Type B pancreatic cell (in vitro differentiated cells): Measurements from ENCODE around the gene OARD1. TPM values are rescaled to one million over a fixed set of nuclear protein-coding genes. Genes with fewer than 3 reads are reported as not detected.

Source experiments
- DNase-seq: peaks from one replicate; pipeline ENCODE4 v3.0.0; 2021; ENCODE audit warnings: mixed read lengths; ENCODE audit not compliant: unreplicated experiment; ENCODE audit errors: extremely low spot score
- H3K27ac Mint-ChIP-seq: 2 replicates; pipeline ENCODE4 v1.8.0; 2021; ENCODE audit warnings: mild to moderate bottlenecking, mixed read lengths
- H3K27me3 Mint-ChIP-seq: 2 replicates; pipeline ENCODE4 v1.8.0; 2021; ENCODE audit warnings: mixed read lengths
- H3K36me3 Mint-ChIP-seq: 2 replicates; pipeline ENCODE4 v1.8.0; 2021; ENCODE audit warnings: mixed read lengths
- H3K4me1 Mint-ChIP-seq: one replicate; pipeline ENCODE4 v1.8.0; 2021; ENCODE audit warnings: mixed read lengths; ENCODE audit not compliant: unreplicated experiment
- H3K4me3 Mint-ChIP-seq: 2 replicates; pipeline ENCODE4 v1.8.0; 2021; ENCODE audit warnings: mild to moderate bottlenecking, mixed read lengths
- H3K9me3 Mint-ChIP-seq: 2 replicates; pipeline ENCODE4 v1.8.0; 2021; ENCODE audit warnings: mixed read lengths
- total RNA-seq: library from RNA; stranded (reverse); gene quantifications from 2 replicates; pipeline ENCODE4 v1.2.1, GENCODE V29; 2021; ENCODE audit warnings: low replicate concordance
- TF ChIP-seq, protein P1 (sequence below): fragments of 200-600 bp; sonication (generic); conservative IDR thresholded peaks from 2 replicates; pipeline ENCODE4 v1.5.0; 2021; ENCODE audit warnings: antibody characterized with exemption, mild to moderate bottlenecking

The OARD1 gene
- total RNA-seq, 1 donor from 2014 or later: 33.7 TPM

DNA sequence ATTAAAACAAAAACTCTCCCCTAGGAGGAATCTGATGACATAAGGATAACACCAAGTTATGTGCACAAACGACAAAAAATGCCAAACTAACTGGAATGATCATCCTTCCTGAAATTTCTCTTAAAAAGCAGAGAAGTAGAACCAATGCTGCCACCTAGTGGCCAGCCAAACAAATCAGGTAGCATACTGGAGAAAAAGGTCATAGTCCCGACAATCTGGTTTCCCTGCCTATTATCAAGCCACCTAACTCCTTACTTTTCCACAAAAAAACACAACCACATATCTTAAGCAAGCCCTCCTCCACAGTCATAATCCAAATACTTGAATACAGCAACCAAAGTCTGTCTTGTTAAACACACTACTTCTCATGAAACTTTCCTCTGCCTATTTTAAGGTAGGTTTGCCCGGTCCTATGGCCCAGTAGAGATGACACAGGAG, 5.3 kb downstream of the OARD1 start:
- Mint-ChIP-seq H3K4me3 (peak overlapping the region; percentile 11), H3K27ac (peak overlapping the region; percentile 61), H3K9me3 (no peaks in the 10 kb centered on the region), H3K36me3 (no peaks in the 10 kb centered on the region), H3K27me3 (no peaks in the 10 kb centered on the region), H3K4me1 (peaks cover 10% of the 10 kb centered on the region)
- TF ChIP-seq, protein P1, sequence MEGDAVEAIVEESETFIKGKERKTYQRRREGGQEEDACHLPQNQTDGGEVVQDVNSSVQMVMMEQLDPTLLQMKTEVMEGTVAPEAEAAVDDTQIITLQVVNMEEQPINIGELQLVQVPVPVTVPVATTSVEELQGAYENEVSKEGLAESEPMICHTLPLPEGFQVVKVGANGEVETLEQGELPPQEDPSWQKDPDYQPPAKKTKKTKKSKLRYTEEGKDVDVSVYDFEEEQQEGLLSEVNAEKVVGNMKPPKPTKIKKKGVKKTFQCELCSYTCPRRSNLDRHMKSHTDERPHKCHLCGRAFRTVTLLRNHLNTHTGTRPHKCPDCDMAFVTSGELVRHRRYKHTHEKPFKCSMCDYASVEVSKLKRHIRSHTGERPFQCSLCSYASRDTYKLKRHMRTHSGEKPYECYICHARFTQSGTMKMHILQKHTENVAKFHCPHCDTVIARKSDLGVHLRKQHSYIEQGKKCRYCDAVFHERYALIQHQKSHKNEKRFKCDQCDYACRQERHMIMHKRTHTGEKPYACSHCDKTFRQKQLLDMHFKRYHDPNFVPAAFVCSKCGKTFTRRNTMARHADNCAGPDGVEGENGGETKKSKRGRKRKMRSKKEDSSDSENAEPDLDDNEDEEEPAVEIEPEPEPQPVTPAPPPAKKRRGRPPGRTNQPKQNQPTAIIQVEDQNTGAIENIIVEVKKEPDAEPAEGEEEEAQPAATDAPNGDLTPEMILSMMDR: peak; percentile 92
- no peak for DNase-seq

DNA sequence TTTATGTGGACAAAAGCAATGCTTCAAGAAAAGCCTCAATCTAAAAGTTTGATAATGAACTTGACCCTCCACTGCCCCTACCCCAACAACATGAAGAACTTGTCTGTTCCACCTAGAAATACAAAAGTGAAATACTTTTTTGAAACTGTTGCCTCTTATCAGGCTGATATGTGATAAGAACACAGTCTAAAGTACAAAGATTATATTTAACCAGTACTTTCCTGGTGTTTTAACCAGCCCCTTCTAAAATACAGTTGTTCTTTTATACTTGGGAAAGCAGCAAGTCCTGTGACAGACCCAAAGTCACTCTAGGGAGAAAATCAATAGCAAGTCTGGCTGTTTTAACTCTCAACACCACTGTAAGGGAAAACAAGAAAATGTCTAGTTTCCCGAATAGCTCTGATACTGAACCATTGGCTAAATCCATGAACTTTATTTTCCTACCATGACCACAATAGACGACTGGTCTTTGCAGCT, 6.6 kb downstream of the OARD1 start:
- Mint-ChIP-seq H3K4me1 (peaks cover 8% of the 10 kb centered on the region), H3K9me3 (no peaks in the 10 kb centered on the region), H3K36me3 (no peaks in the 10 kb centered on the region), H3K27me3 (no peaks in the 10 kb centered on the region), H3K27ac (peak overlapping the region; percentile 75), H3K4me3 (no peak overlapping the region)
- TF ChIP-seq, protein P1: no peak
- DNase-seq: no peak

- H3K27me3 Mint-ChIP-seq: no peaks in the 10 kb centered on the region
- no peak for DNase-seq
- H3K9me3 Mint-ChIP-seq: no peaks in the 10 kb centered on the region
- no peaks in the 10 kb centered on the region for H3K36me3 Mint-ChIP-seq
- H3K27ac Mint-ChIP-seq: peak overlapping the region; percentile 72
- H3K4me1 Mint-ChIP-seq: peaks cover 6% of the 10 kb centered on the region
- TF ChIP-seq, protein P1: no peak
- peak overlapping the region; percentile 15 for H3K4me3 Mint-ChIP-seq
Observed at GRCh38 chr6:41064841-41065240, 7.3 kb downstream of the OARD1 start.

- TF ChIP-seq, protein P1: no peak
- H3K27ac Mint-ChIP-seq: peak overlapping the region; percentile 72
- H3K36me3 Mint-ChIP-seq: no peaks in the 10 kb centered on the region
- no peak overlapping the region for H3K4me3 Mint-ChIP-seq
- peaks cover 6% of the 10 kb centered on the region for H3K4me1 Mint-ChIP-seq
- no peaks in the 10 kb centered on the region for H3K27me3 Mint-ChIP-seq
- DNase-seq: no peak
- no peaks in the 10 kb centered on the region for H3K9me3 Mint-ChIP-seq
Observed at GRCh38 chr6:41063884-41064285, 8.3 kb downstream of the OARD1 start.

DNA sequence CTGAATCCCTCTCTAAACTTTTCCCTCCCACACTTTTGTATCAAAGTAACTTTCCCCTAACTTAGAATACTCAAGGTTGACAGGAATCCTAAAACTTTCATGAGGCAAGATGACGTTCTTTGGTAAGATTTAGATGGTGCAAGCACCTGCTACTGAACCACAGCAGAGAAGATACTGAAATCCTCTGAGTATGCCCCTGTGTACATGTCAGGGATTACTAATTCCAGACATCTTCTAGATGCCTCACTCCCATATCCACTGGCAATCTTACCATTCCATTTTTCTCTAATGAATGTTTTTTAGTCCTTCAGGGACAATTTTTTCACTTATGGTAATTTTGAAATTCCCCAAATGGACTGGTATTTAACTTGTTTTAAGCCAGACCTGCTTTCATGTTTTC, 10.1 kb downstream of the OARD1 start:
- H3K27me3 Mint-ChIP-seq: no peaks in the 10 kb centered on the region
- H3K27ac Mint-ChIP-seq: no peak overlapping the region
- no peaks in the 10 kb centered on the region for H3K36me3 Mint-ChIP-seq
- H3K4me1 Mint-ChIP-seq: peaks cover 11% of the 10 kb centered on the region
- TF ChIP-seq, protein P1: no peak
- H3K9me3 Mint-ChIP-seq: no peaks in the 10 kb centered on the region
- H3K4me3 Mint-ChIP-seq: no peak overlapping the region
- DNase-seq: no peak
